Psoas muscle (tissue), 8 donors: ENCODE results near the gene TMEM121. TPM values are rescaled to one million over a fixed set of nuclear protein-coding genes. Genes with fewer than 3 reads are reported as not detected.

ENCODE experiments used
- ATAC-seq, 4 donors: fragments of 200-7000 bp; cut with Tn5 transposase; one replicate each; pipeline ENCODE4 v1.9.1; 2020; ENCODE audit warnings: moderate library complexity in 3 of 4, mild to moderate bottlenecking in 2 of 4
- DNase-seq, 2 donors: peaks; one replicate each; pipeline ENCODE4 v3.0.0-alpha.2; 2020
- H3K27ac ChIP-seq: fragments of 200-600 bp; one replicate; pipeline ENCODE4 v1.8.0; 2022
- H3K27me3 ChIP-seq, 3 donors: fragments of 200-600 bp in 1 of 3; one replicate each; pipeline versions ENCODE4 v1.6.1 to v1.8.0; 2013 to 2022; ENCODE audit warnings: low read length in 2 of 3, mild to moderate bottlenecking in 2 of 3, moderate library complexity in 1 of 3; ENCODE audit not compliant: insufficient read depth in 3 of 3
- H3K36me3 ChIP-seq, 2 donors: fragments of 200-600 bp in 1 of 2; one replicate each; pipeline versions ENCODE4 v1.6.1 to v1.8.0; 2013 to 2022; ENCODE audit warnings: low read depth in 1 of 2, mild to moderate bottlenecking in 1 of 2, moderate library complexity in 1 of 2; ENCODE audit not compliant: insufficient read depth in 1 of 2
- H3K4me1 ChIP-seq: fragments of 200-600 bp; one replicate; pipeline ENCODE4 v1.8.0; 2022
- H3K4me3 ChIP-seq: fragments of 200-600 bp; one replicate; pipeline ENCODE4 v1.8.0; 2022; ENCODE audit warnings: mild to moderate bottlenecking
- H3K9me3 ChIP-seq: fragments of 200-600 bp; one replicate; pipeline ENCODE4 v1.8.0; 2022
- WGBS, 3 donors: extraction: QIAGEN DNeasy Blood & Tissue Kit; methylation state at CpG; one replicate each; pipeline versions ENCODE4 v1.1.6 to v1.1.7; 2013; 5-methylcytosine and 5-hydroxymethylcytosine counted together
- intact Hi-C, 2 donors: fragments of 100-400 bp; cut with DNase I; formaldehyde crosslinking; loops; one replicate each; pipeline versions ENCODE4 v1.11.0 to v1.14.2; 2022
- polyA plus RNA-seq, 3 donors: library from polyadenylated mRNA; stranded (reverse); fragments of 200-250 nt; gene quantifications; one replicate each; pipeline ENCODE4 v1.2.3, GENCODE V29; 2013
- total RNA-seq, 4 donors: library from RNA; stranded (reverse); fragmentation: NEBNext Ultra II Directional in 2 of 4; extraction: Animal tissue kit (Norgen Biotek cat#: 25700) in 2 of 4; gene quantifications; one replicate each; pipeline versions ENCODE4 v1.2.1 to v1.2.4, GENCODE V29; 2021 to 2023
- TF ChIP-seq, protein P1 (sequence below): fragments of 200-600 bp; IDR thresholded peaks from one replicate; pipeline ENCODE4 v1.8.0; 2022; ENCODE audit warnings: antibody characterized with exemption
- donor health status: healthy with polysubstance abuse.
- donor health status: DM: no; HTN: no; CAD: no; lungs with moderate emphysema.
- donor health status: Bipolar disorder and iron deficiency.
- donor health status: healthy.
- donor health status: DM: yes; HTN: yes; CAD: no.
- donor health status: DM: no; HTN: no; CAD: no.
- donor health status: DM: no; HTN: no; CAD: no.
- donor health status: DM: yes; HTN: yes; CAD: no.

The TMEM121 gene
- total and polyA plus RNA-seq, 7 donors, result 0.08 to 0.60 (median 0.38) TPM

DNA sequence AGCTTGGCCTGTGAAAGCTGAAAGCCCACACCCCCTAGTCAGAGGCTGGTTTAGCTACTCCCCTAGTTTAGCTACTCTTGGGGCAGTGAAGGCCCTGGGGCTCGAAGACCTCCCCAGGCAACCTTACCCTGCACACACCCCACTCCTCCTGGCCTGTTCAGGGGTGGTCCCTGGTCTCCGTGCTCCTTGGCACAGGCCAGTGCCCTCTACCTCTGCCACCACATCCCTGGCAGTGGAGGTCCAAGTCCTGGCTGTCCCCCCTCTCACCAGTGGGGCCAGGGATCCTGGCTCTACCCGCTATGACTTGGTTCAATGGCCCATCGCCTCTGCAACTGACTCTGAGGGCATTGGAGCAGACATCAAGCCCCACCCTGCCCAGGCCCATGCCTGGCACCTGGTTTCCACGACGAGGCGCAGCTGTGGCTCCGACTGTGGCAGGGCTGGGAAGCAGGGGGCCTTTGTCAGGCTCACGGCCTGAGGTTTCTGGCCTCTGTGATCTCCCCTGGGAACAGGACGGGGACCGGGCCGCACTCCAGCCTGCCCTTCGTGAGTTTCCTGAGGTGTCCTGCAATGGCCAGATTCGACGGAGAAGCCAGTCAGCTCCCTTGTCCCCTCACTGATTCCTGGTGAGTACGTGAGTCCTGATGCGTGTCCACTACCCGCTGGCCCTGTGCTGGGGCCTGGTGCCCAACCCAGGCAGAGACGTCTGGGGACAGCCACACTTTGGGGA, 5.7 kb downstream of the TMEM121 start:
- TF ChIP-seq, protein P1, sequence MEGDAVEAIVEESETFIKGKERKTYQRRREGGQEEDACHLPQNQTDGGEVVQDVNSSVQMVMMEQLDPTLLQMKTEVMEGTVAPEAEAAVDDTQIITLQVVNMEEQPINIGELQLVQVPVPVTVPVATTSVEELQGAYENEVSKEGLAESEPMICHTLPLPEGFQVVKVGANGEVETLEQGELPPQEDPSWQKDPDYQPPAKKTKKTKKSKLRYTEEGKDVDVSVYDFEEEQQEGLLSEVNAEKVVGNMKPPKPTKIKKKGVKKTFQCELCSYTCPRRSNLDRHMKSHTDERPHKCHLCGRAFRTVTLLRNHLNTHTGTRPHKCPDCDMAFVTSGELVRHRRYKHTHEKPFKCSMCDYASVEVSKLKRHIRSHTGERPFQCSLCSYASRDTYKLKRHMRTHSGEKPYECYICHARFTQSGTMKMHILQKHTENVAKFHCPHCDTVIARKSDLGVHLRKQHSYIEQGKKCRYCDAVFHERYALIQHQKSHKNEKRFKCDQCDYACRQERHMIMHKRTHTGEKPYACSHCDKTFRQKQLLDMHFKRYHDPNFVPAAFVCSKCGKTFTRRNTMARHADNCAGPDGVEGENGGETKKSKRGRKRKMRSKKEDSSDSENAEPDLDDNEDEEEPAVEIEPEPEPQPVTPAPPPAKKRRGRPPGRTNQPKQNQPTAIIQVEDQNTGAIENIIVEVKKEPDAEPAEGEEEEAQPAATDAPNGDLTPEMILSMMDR, result no peak
- ATAC-seq (no peak), DNase-seq (peak in 1 of 2 donors; percentile 47)
- peaks cover 12% of the 10 kb centered on the region for H3K4me1 ChIP-seq
- H3K4me3 ChIP-seq, result no peak overlapping the region
- 75 to 81% (median 75%) methylated on average over 19 of the region's 19 CpGs for WGBS, 3 donors
- H3K27ac ChIP-seq, result no peak overlapping the region
- peaks cover 0 to 43% (median 15%) of the 10 kb centered on the region in 3 donors for H3K27me3 ChIP-seq
- intact Hi-C loops, result no loop called here
- no peaks in the 10 kb centered on the region for H3K9me3 ChIP-seq
- H3K36me3 ChIP-seq, result no peaks in the 10 kb centered on the region

DNA sequence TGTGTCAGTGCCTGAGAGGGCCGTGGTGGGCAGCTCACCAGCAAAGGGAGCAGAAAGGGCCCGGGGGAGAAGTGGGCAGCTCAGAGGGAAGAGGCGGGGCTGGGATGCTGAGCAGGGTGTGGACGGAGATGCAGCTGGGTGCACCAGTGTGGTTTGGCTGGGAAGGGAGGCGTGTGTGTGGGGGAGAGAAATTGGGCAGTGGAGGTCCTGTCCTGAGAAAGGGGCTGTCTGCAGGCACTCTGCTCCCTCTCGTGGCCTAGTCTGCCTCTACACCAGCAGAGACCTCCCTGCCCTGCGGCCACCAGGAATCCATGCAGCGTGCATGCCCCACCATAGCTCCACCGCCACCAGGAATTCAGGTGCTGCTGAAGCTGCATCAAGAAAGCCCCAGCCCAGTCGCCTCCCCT, 6.4 kb downstream of the TMEM121 start:
- Histone ChIP-seq H3K4me3 (no peak overlapping the region), H3K9me3 (no peaks in the 10 kb centered on the region), H3K4me1 (peaks cover 5% of the 10 kb centered on the region), H3K27ac (no peak overlapping the region), H3K27me3 (peaks cover 0 to 44% (median 16%) of the 10 kb centered on the region in 3 donors), H3K36me3 (no peaks in the 10 kb centered on the region)
- TF ChIP-seq, protein P1, result no peak
- ATAC-seq (no peak), DNase-seq (peak in 1 of 2 donors; percentile 47)
- intact Hi-C loops, result no loop called here
- WGBS, 3 donors, result 60 to 65% (median 63%) methylated on average over 8 to 10 of the region's 10 CpGs

DNA sequence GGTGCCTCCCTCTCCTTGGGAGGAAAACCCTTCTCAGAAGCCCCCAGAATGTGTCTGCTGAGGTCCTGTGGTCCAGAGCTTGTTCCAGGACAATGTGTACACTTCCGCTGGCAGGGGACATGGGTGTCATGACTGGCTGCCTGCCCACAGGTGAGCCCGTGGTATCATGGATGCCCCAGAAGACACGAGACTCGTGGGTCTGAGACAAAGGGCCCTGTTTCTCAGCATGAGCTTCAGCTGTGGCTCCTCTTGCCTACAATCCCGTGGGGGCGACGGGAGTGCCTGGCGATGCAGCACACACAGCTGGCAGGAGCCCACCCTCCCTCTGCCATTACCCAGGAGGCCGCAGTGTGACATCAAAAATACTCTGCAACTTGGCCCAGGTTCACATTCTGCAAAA, 7.0 kb downstream of the TMEM121 start:
- H3K4me3 ChIP-seq, result no peak overlapping the region
- peaks cover 0 to 43% (median 16%) of the 10 kb centered on the region in 3 donors for H3K27me3 ChIP-seq
- intact Hi-C loops, result no loop called here
- TF ChIP-seq, protein P1, result no peak
- no peaks in the 10 kb centered on the region for H3K9me3 ChIP-seq
- WGBS, 3 donors, result 56 to 65% (median 63%) methylated on average over 9 of the region's 9 CpGs
- ATAC-seq (no peak), DNase-seq (peak in 1 of 2 donors; percentile 44)
- no peaks in the 10 kb centered on the region for H3K4me1 ChIP-seq
- H3K27ac ChIP-seq, result no peak overlapping the region
- no peaks in the 10 kb centered on the region for H3K36me3 ChIP-seq

DNA sequence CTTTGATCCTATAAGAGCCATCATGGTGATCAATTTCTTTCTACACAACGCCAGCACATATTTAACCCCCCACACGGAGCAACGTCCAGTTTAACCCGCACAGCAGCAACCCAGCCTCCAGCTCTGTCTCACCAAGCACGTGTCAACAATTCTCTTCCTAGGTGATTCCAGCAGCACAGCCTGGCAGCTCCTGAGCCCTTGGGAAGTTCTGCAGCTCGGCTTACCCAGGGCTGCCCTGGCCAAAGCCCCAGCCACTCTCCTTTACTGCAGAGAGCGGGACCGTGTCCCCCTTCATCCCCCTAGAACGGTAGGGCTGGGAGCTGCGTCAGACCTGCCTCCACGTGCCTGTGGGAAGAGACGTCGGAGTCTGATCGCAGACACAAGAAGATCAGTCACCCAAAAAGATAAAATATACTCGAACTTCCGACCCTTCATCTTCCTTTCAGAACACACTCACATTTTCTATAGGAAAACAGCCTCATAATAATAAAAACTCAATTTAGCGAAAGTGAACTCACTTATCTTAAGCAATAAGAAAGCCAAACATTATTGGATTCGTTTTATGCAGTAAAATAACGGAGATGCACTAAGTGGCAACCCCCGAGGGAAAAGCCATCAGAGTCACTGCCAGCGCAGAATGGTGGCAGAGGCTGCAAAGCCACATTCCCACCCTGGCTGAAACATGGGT, 7.6 kb downstream of the TMEM121 start:
- TF ChIP-seq, protein P1, result no peak
- no peak for ATAC-seq

More for the DNA sequence above, 7.6 kb downstream of the TMEM121 start:
- Histone ChIP-seq H3K4me1 (no peaks in the 10 kb centered on the region), H3K9me3 (no peaks in the 10 kb centered on the region), H3K36me3 (no peaks in the 10 kb centered on the region), H3K27me3 (peaks cover 0 to 46% (median 16%) of the 10 kb centered on the region in 3 donors), H3K27ac (no peak overlapping the region), H3K4me3 (no peak overlapping the region)
- WGBS, 3 donors, result 61 to 67% (median 65%) methylated on average over 21 of the region's 21 CpGs
- DNase-seq, result peak in 1 of 2 donors; percentile 27
- intact Hi-C loops, result no loop called here
